Ovary (tissue), 3 donors: ENCODE measurements around the gene RAD52.

Source experiments
- CTCF ChIP-seq, 3 donors: fragments of 450-650 bp in 2 of 3; fragments of 200-600 bp in 1 of 3; IDR thresholded peaks; one replicate each; pipeline versions ENCODE4 v1.5.1 to v1.8.0; 2016 to 2022; ENCODE audit warnings: antibody characterized with exemption in 3 of 3, mild to moderate bottlenecking in 1 of 3
- EP300 ChIP-seq: sonication (generic); formaldehyde crosslinking; IDR thresholded peaks from one replicate; pipeline ENCODE4 v1.6.1; 2017; ENCODE audit warnings: antibody characterized with exemption
- POLR2A ChIP-seq: fragments of 450-650 bp; IDR thresholded peaks from one replicate; pipeline ENCODE4 v1.6.1; 2017; ENCODE audit warnings: antibody characterized with exemption, mild to moderate bottlenecking, moderate library complexity
- donor health status: DM: no; HTN: no; CAD: no.

- TF ChIP-seq CTCF (IDR thresholded peaks at IDR 0.05) = peak; percentile 99
- TF ChIP-seq EP300 = no peak
- peak; percentile 71 for TF ChIP-seq POLR2A
Observed at GRCh38 chr12:949453-950191, at the start of gene RAD52.
